Left ventricle myocardium inferior (tissue), 1 donor: ENCODE data around the gene MINK1. TPM values are rescaled to one million over a fixed set of nuclear protein-coding genes. Genes with fewer than 3 reads are reported as not detected.

Experiments used
- DNase-seq: peaks from one replicate; pipeline ENCODE4 v3.0.0-alpha.2; 2020
- H3K27ac ChIP-seq: fragments of 200-600 bp; replicated peaks from 2 replicates; pipeline ENCODE4 v1.8.0; 2021
- H3K27me3 ChIP-seq: fragments of 200-600 bp; 2 replicates; pipeline ENCODE4 v1.8.0; 2021; ENCODE audit warnings: low read depth
- H3K36me3 ChIP-seq: fragments of 200-600 bp; 2 replicates; pipeline ENCODE4 v1.8.0; 2021
- H3K4me1 ChIP-seq: fragments of 200-600 bp; 2 replicates; pipeline ENCODE4 v1.8.0; 2021
- H3K4me3 ChIP-seq: fragments of 200-600 bp; 2 replicates; pipeline ENCODE4 v1.8.0; 2021; ENCODE audit warnings: mild to moderate bottlenecking, moderate library complexity
- H3K9me3 ChIP-seq: fragments of 200-600 bp; replicated peaks from 2 replicates; pipeline ENCODE4 v1.8.0; 2021
- intact Hi-C: fragments of 100-400 bp; cut with micrococcal nuclease; formaldehyde crosslinking; loops from one replicate; pipeline ENCODE4 v1.11.0; 2022
- total RNA-seq: library from RNA; stranded (reverse); fragmentation: NEBNext Ultra II Directional; extraction: Animal tissue kit (Norgen Biotek cat#: 25700); gene quantifications from one replicate; pipeline ENCODE4 v1.2.1, GENCODE V29; 2021
- TF ChIP-seq, protein P1 (sequence below): fragments of 200-600 bp; IDR thresholded peaks from 2 replicates; pipeline ENCODE4 v1.8.0; 2021; ENCODE audit warnings: antibody characterized with exemption, mild to moderate bottlenecking, borderline replicate concordance
- donor health status: DM: no; HTN: yes; CAD: no; lungs with severe emphysema.

MINK1 gene
- total RNA-seq, 1 donor from 2014 or later, result 50.9 TPM

DNA sequence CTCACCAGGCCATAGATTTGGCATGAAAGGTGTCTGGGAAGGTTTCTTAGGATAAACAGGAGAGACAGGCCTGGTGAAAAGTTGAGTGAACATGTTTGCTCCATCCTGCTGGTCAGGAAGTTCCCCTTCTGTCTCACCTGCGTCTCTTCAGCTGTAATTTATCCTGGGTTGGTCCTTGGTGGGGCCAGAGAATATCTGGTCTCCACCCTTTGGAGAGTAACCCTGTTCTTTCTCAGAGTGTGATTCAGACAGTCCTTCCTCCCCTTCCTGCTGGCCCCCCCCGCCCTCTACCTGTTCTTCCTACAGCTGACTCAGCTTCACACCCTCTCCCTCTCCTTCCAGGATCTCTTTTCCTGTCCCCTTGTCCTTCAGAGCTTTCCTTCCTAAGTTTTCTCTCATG, 17.1 kb downstream of the MINK1 start:
- peak overlapping the region; percentile 70 for H3K27ac ChIP-seq
- TF ChIP-seq, protein P1, sequence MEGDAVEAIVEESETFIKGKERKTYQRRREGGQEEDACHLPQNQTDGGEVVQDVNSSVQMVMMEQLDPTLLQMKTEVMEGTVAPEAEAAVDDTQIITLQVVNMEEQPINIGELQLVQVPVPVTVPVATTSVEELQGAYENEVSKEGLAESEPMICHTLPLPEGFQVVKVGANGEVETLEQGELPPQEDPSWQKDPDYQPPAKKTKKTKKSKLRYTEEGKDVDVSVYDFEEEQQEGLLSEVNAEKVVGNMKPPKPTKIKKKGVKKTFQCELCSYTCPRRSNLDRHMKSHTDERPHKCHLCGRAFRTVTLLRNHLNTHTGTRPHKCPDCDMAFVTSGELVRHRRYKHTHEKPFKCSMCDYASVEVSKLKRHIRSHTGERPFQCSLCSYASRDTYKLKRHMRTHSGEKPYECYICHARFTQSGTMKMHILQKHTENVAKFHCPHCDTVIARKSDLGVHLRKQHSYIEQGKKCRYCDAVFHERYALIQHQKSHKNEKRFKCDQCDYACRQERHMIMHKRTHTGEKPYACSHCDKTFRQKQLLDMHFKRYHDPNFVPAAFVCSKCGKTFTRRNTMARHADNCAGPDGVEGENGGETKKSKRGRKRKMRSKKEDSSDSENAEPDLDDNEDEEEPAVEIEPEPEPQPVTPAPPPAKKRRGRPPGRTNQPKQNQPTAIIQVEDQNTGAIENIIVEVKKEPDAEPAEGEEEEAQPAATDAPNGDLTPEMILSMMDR, result no peak
- DNase-seq, result no peak
- intact Hi-C loops, result no loop called here
- H3K36me3 ChIP-seq, result peaks cover 11% of the 10 kb centered on the region
- H3K9me3 ChIP-seq, result no peaks in the 10 kb centered on the region
- H3K4me3 ChIP-seq, result no peak overlapping the region
- H3K4me1 ChIP-seq, result peaks cover 69% of the 10 kb centered on the region
- H3K27me3 ChIP-seq, result no peaks in the 10 kb centered on the region

DNA sequence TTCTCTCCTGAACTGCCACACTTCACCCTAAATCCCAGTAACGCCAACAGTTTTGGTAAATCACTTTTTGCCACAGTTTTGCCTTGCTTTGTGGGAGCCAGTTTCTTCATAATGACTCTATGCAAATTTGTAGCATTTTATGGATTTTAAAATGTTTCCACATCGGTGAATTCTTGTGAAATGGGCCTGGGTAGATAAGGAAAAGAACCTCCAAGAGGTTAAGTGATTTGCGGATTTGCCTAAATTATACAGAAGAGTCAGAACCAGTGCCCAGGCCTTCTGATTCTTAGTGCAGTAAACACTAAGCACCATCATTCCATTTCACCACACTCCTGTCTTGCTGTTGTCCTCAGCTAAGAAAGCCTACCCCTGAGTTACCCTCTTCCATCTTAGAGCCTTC, 17.9 kb downstream of the MINK1 start:
- Histone ChIP-seq H3K9me3 (no peaks in the 10 kb centered on the region), H3K27me3 (no peaks in the 10 kb centered on the region), H3K4me3 (no peak overlapping the region), H3K4me1 (peaks cover 65% of the 10 kb centered on the region), H3K36me3 (peaks cover 11% of the 10 kb centered on the region), H3K27ac (peak overlapping the region; percentile 3)
- intact Hi-C loops, result no loop called here
- DNase-seq, result no peak
- TF ChIP-seq, protein P1, result no peak

DNA sequence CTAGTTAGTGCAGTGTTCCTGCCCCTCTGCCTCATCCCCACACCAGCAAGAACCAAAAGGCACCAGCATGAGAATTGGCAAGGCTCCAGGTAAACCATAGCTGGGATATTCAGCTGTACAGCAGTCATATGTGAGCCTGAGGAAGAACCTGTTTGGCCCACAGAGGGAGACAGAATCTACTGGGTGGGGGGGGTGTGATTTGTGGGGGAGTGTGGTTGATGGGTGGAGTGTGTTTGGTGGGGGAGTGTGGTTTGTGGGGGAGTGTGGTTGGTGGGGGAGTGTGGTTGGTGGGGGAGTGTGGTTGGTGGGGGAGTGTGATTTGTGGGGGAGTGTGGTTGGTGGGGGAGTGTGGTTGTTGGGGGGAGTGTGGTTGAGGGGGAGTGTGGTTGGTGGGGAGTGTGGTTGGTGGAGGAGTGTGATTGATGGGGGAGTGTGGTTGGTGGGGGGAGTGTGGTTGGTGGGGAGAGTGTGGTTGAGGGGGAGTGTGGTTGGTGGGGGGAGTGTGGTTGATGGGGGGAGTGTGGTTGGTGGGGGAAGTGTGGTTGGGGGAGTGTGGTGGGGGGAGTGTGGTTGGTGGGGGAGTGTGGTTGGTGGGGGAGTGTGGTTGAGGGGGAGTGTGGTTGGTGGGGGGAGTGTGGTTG, 19.5 kb downstream of the MINK1 start:
- intact Hi-C loops, result no loop called here
- no peak for DNase-seq
- H3K4me3 ChIP-seq, result no peak overlapping the region
- no peaks in the 10 kb centered on the region for H3K9me3 ChIP-seq
- H3K36me3 ChIP-seq, result peaks cover 11% of the 10 kb centered on the region
- no peak overlapping the region for H3K27ac ChIP-seq
- peaks cover 65% of the 10 kb centered on the region for H3K4me1 ChIP-seq
- H3K27me3 ChIP-seq, result no peaks in the 10 kb centered on the region
- TF ChIP-seq, protein P1, result no peak

DNA sequence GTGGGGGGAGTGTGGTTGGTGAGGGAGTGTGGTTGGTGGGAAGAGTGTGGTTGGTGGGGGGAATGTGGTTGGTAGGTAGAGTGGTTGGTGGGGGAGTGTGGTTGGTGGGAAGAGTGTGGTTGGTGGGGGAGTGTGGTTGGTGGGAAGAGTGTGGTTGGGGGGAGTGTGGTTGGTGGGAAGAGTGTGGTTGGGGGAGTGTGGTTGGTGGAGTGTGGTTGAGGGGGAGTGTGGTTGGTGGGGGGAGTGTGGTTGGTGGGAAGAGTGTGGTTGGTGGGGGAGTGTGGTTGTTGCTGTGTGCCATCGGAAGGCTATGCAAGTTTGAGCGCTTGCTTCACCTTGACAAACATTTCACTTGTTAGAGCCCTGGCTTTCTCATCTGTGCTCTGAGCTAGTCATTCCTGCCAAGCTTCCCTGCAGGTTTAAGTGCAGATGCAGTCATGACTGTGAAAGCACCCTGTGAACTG, 20.1 kb downstream of the MINK1 start:
- intact Hi-C loops, result no loop called here
- peaks cover 11% of the 10 kb centered on the region for H3K36me3 ChIP-seq
- no peak overlapping the region for H3K27ac ChIP-seq
- no peak for DNase-seq
- TF ChIP-seq, protein P1, result no peak
- H3K9me3 ChIP-seq, result no peaks in the 10 kb centered on the region
- H3K4me3 ChIP-seq, result no peak overlapping the region
- H3K4me1 ChIP-seq, result peaks cover 65% of the 10 kb centered on the region
- no peaks in the 10 kb centered on the region for H3K27me3 ChIP-seq

DNA sequence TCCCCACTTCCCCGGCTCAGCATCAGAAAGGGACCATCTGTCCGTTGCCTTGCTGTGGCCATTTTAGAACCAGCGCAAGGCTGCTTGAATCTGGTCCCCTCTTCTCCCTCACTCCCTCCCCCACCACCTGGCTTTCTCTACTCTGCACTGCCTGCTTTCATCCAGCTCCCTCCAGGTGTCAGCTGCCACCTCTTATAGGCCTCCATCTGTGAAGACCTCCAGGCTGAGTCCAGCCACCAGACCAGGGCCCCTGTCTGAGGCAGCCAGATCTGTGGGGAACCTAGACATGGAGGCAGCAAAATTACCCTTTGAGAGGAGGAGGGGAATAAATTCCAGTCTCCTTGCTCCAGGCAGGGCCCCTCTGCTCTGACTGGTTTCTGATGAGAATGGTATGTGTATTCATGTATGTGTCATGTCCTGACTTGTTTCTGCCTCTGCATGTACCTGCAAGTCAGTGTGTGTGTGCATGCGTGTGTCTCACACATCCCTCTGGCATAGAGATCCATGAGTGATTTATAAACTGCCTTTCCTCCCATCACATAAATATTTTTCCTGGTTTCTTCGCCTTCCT, 21.1 kb downstream of the MINK1 start:
- peaks cover 65% of the 10 kb centered on the region for H3K4me1 ChIP-seq
- no peak for DNase-seq
- TF ChIP-seq, protein P1, result no peak
- intact Hi-C loops, result no loop called here
- no peaks in the 10 kb centered on the region for H3K27me3 ChIP-seq
- no peaks in the 10 kb centered on the region for H3K9me3 ChIP-seq
- H3K36me3 ChIP-seq, result peaks cover 11% of the 10 kb centered on the region
- H3K27ac ChIP-seq, result no peak overlapping the region
- H3K4me3 ChIP-seq, result no peak overlapping the region
